Neural cell (in vitro differentiated cells): Measurements from ENCODE around the gene TMEM101. TPM values are rescaled to one million over a fixed set of nuclear protein-coding genes. Genes with fewer than 3 reads are reported as not detected.

Source experiments
- H2AFZ ChIP-seq: fragments of 200-600, 300-800 bp; sonication (generic), shearing (Covaris generic); 2 replicates; pipeline ENCODE4 v1.6.0; 2014; ENCODE audit warnings: low read depth, mild to moderate bottlenecking, antibody characterized with exemption, low read length, moderate library complexity
- H3F3A ChIP-seq: fragments of 200-600 bp; shearing (Covaris generic); 2 replicates; pipeline ENCODE4 v1.6.1; 2016; ENCODE audit warnings: mild to moderate bottlenecking, moderate library complexity, mixed read lengths, antibody characterized with exemption, low read length; ENCODE audit not compliant: insufficient read depth, poor library complexity, severe bottlenecking
- H3K27ac ChIP-seq: fragments of 200-600, 300-800 bp; sonication (generic), shearing (Covaris generic); 2 replicates; pipeline ENCODE4 v1.5.1; 2014; ENCODE audit warnings: mild to moderate bottlenecking, low read length, moderate library complexity
- H3K27me3 ChIP-seq: fragments of 300-800, 200-600 bp; sonication (generic), shearing (Covaris generic); 2 replicates; pipeline ENCODE4 v1.6.0; 2014; ENCODE audit warnings: mild to moderate bottlenecking, low read depth, low read length, moderate library complexity; ENCODE audit not compliant: insufficient read depth
- H3K36me3 ChIP-seq: fragments of 300-800, 200-600 bp; sonication (generic), shearing (Covaris generic); 2 replicates; pipeline ENCODE4 v1.5.1; 2014; ENCODE audit warnings: mild to moderate bottlenecking, antibody characterized with exemption, low read length, moderate library complexity; ENCODE audit not compliant: insufficient read depth
- H3K4me2 ChIP-seq: fragments of 300-800, 200-600 bp; sonication (generic), shearing (Covaris generic); 2 replicates; pipeline ENCODE4 v1.6.0; 2014; ENCODE audit warnings: mild to moderate bottlenecking, low read length
- H3K4me3 ChIP-seq: fragments of 300-800, 200-600 bp; sonication (generic), shearing (Covaris generic); 2 replicates; pipeline ENCODE4 v1.5.1; 2014; ENCODE audit warnings: mild to moderate bottlenecking, low read length, moderate library complexity
- H3K79me2 ChIP-seq: fragments of 200-600 bp; shearing (Covaris generic); replicated peaks from 2 replicates; pipeline ENCODE4 v1.6.0; 2014; ENCODE audit warnings: mild to moderate bottlenecking, low read length, moderate library complexity; ENCODE audit not compliant: insufficient read depth
- H3K9ac ChIP-seq: fragments of 300-800, 200-600 bp; sonication (generic), shearing (Covaris generic); 2 replicates; pipeline ENCODE4 v1.6.1; 2016; ENCODE audit warnings: mild to moderate bottlenecking, low read length, mixed read lengths
- H3K9me2 ChIP-seq: fragments of 200-600 bp; shearing (Covaris generic); 2 replicates; pipeline ENCODE4 v1.6.1; 2016; ENCODE audit warnings: mild to moderate bottlenecking, low read length, mixed read lengths; ENCODE audit not compliant: insufficient read depth
- H3K9me3 ChIP-seq: fragments of 200-600, 300-800 bp; sonication (generic), shearing (Covaris generic); 2 replicates; pipeline ENCODE4 v1.6.1; 2016; ENCODE audit warnings: mild to moderate bottlenecking, mixed run types, low read length, moderate library complexity, mixed read lengths
- H4K20me1 ChIP-seq: fragments of 200-600 bp; shearing (Covaris generic); 2 replicates; pipeline ENCODE4 v1.6.1; 2016; ENCODE audit warnings: mild to moderate bottlenecking, mixed run types; ENCODE audit not compliant: insufficient read depth
- CTCF ChIP-seq: fragments of 450-650 bp; IDR thresholded peaks from 2 replicates; pipeline ENCODE4 v1.5.1; 2014; ENCODE audit warnings: antibody characterized with exemption, mild to moderate bottlenecking, moderate library complexity; ENCODE audit not compliant: poor library complexity, severe bottlenecking
- EP300 ChIP-seq: fragments of 450-650 bp; conservative IDR thresholded peaks from 2 replicates; pipeline ENCODE4 v1.6.1; 2014; ENCODE audit warnings: antibody characterized with exemption, mild to moderate bottlenecking, moderate library complexity; ENCODE audit not compliant: poor library complexity, severe bottlenecking
- EZH2 ChIP-seq: fragments of 200-600, 300-800 bp; shearing (Covaris generic), sonication (generic); IDR thresholded peaks from 2 replicates; pipeline ENCODE4 v1.6.1; 2014; ENCODE audit warnings: antibody characterized with exemption, low read length, borderline replicate concordance, mild to moderate bottlenecking; ENCODE audit not compliant: insufficient read depth, poor library complexity, severe bottlenecking
- MXI1 ChIP-seq: fragments of 450-650 bp; conservative IDR thresholded peaks from 2 replicates; pipeline ENCODE4 v1.6.1; 2014; ENCODE audit warnings: antibody characterized with exemption, mild to moderate bottlenecking; ENCODE audit not compliant: poor library complexity, severe bottlenecking
- POLR2AphosphoS5 ChIP-seq: IDR thresholded peaks from 2 replicates; pipeline ENCODE4 v1.6.1; 2012
- RAD21 ChIP-seq: fragments of 450-650 bp; conservative IDR thresholded peaks from 2 replicates; pipeline ENCODE4 v1.6.1; 2014; ENCODE audit warnings: antibody characterized with exemption, mild to moderate bottlenecking, moderate library complexity
- REST ChIP-seq: IDR thresholded peaks from 2 replicates; pipeline ENCODE4 v1.6.1; 2012; ENCODE audit warnings: borderline replicate concordance
- SMC3 ChIP-seq: fragments of 450-650 bp; conservative IDR thresholded peaks from 2 replicates; pipeline ENCODE4 v1.6.1; 2014; ENCODE audit warnings: antibody characterized with exemption, mild to moderate bottlenecking, moderate library complexity; ENCODE audit not compliant: poor library complexity
- TAF1 ChIP-seq: IDR thresholded peaks from 2 replicates; pipeline ENCODE4 v1.6.1; 2012; ENCODE audit warnings: low read depth
- polyA plus RNA-seq: library from polyadenylated mRNA; depleted of rRNA; stranded (reverse); fragments of >200 nt; gene quantifications from 2 replicates; pipeline ENCODE4 v1.2.3, GENCODE V29; 2014

TMEM101 gene
- polyA plus RNA-seq, 1 donor from 2014 or later: 59.3 TPM

GRCh38 chr17:43992641-43993040 lies 22.1 kb downstream of the TMEM101 start:
- H3K9ac ChIP-seq: no peak overlapping the region
- H3F3A ChIP-seq: no peaks in the 10 kb centered on the region
- H3K27me3 ChIP-seq: peaks cover 12% of the 10 kb centered on the region
- no peaks in the 10 kb centered on the region for H3K36me3 ChIP-seq
- no peaks in the 10 kb centered on the region for H4K20me1 ChIP-seq
- TF ChIP-seq EP300 (no peak), REST (no peak), RAD21 (no peak), TAF1 (no peak)
- no peak overlapping the region for H3K27ac ChIP-seq
- no peaks in the 10 kb centered on the region for H3K9me3 ChIP-seq
- H3K4me3 ChIP-seq: no peak overlapping the region
- no peaks in the 10 kb centered on the region for H3K9me2 ChIP-seq
- H3K4me2 ChIP-seq: no peak overlapping the region
- no peak overlapping the region for H2AFZ ChIP-seq
- no peaks in the 10 kb centered on the region for H3K79me2 ChIP-seq

GRCh38 chr17:43988301-43988700 lies 26.5 kb downstream of the TMEM101 start:
- no peaks in the 10 kb centered on the region for H4K20me1 ChIP-seq
- no peaks in the 10 kb centered on the region for H3K79me2 ChIP-seq
- no peak overlapping the region for H3K27ac ChIP-seq
- H3K9ac ChIP-seq: no peak overlapping the region
- no peaks in the 10 kb centered on the region for H3K36me3 ChIP-seq
- no peaks in the 10 kb centered on the region for H3K9me2 ChIP-seq
- no peak overlapping the region for H2AFZ ChIP-seq
- no peak for TF ChIP-seq SMC3
- no peak for TF ChIP-seq TAF1
- TF ChIP-seq EZH2: no peak
- TF ChIP-seq POLR2AphosphoS5: no peak
- TF ChIP-seq RAD21: no peak
- no peak for TF ChIP-seq MXI1
- TF ChIP-seq CTCF: no peak
- no peak for TF ChIP-seq REST
- TF ChIP-seq EP300: no peak
- H3F3A ChIP-seq: no peaks in the 10 kb centered on the region
- no peaks in the 10 kb centered on the region for H3K9me3 ChIP-seq
- H3K27me3 ChIP-seq: peaks cover 14% of the 10 kb centered on the region
- no peak overlapping the region for H3K4me2 ChIP-seq
- no peak overlapping the region for H3K4me3 ChIP-seq
